WTC11 (cell line): ENCODE measurements around the gene MOB3B. TPM values are rescaled to one million over a fixed set of nuclear protein-coding genes. Genes with fewer than 3 reads are reported as not detected.

Source experiments
- ATAC-seq: fragments of 200-7000 bp; cut with Tn5 transposase; 2 replicates; pipeline ENCODE4 v1.10.0; 2021; ENCODE audit warnings: mild to moderate bottlenecking, moderate library complexity
- CTCF ChIA-PET: fragments of 300-600 bp; sonication (Branson Sonifier 250); formaldehyde crosslinking; loops from one replicate; lab custom pipeline; 2021; ENCODE audit warnings: antibody characterized with exemption; lab: Charles Lee
- POLR2A ChIA-PET: fragments of 350-600 bp; sonication (Branson Sonifier 250); formaldehyde crosslinking; loops from one replicate; lab custom pipeline; 2021; ENCODE audit warnings: antibody characterized with exemption; lab: Charles Lee
- DNase-seq: peaks from one replicate; pipeline ENCODE4 v3.0.0; 2021; ENCODE audit warnings: low spot score
- H3K27ac Mint-ChIP-seq: 2 replicates; pipeline ENCODE4 v1.8.0; 2021; ENCODE audit warnings: mixed read lengths
- H3K27me3 Mint-ChIP-seq: 2 replicates; pipeline ENCODE4 v1.8.0; 2021; ENCODE audit warnings: low read depth, mild to moderate bottlenecking, moderate library complexity, mixed read lengths
- H3K36me3 Mint-ChIP-seq: 2 replicates; pipeline ENCODE4 v1.8.0; 2021; ENCODE audit warnings: mixed read lengths
- H3K4me1 Mint-ChIP-seq: 2 replicates; pipeline ENCODE4 v1.8.0; 2022; ENCODE audit warnings: mixed read lengths
- H3K4me3 Mint-ChIP-seq: 2 replicates; pipeline ENCODE4 v1.8.0; 2021; ENCODE audit warnings: mild to moderate bottlenecking, moderate library complexity, mixed read lengths
- H3K9me3 Mint-ChIP-seq: 2 replicates; pipeline ENCODE4 v1.8.0; 2021; ENCODE audit warnings: mixed read lengths
- CTCF ChIP-seq: fragments of 200-600 bp; IDR thresholded peaks from 2 replicates; pipeline ENCODE4 v1.8.0; 2022; ENCODE audit warnings: antibody characterized with exemption
- GRHL2 ChIP-seq: fragments of 250-450 bp; sonication (Bioruptor Pico); IDR thresholded peaks from 2 replicates; pipeline ENCODE4 v1.8.0; 2022; ENCODE audit warnings: mild to moderate bottlenecking, moderate library complexity; ENCODE audit not compliant: insufficient replicate concordance, severe bottlenecking
- HMGXB4 ChIP-seq: sonication (generic); formaldehyde crosslinking; IDR thresholded peaks from 2 replicates; pipeline ENCODE4 v1.8.1; 2023; ENCODE audit warnings: mild to moderate bottlenecking, moderate library complexity, missing genetic modification reagents
- IRF2 ChIP-seq: sonication (generic); formaldehyde crosslinking; IDR thresholded peaks from 2 replicates; pipeline ENCODE4 v1.8.0; 2022; ENCODE audit warnings: low read depth, missing genetic modification reagents, borderline replicate concordance
- KAT7 ChIP-seq: sonication (generic); formaldehyde crosslinking; IDR thresholded peaks from 2 replicates; pipeline ENCODE4 v1.8.1; 2023; ENCODE audit warnings: missing genetic modification reagents, mild to moderate bottlenecking, borderline replicate concordance
- NFE2L1 ChIP-seq: sonication (generic); formaldehyde crosslinking; IDR thresholded peaks from 2 replicates; pipeline ENCODE4 v1.8.1; 2023; ENCODE audit warnings: missing genetic modification reagents
- NR2C2 ChIP-seq: sonication (generic); formaldehyde crosslinking; IDR thresholded peaks from 2 replicates; pipeline ENCODE4 v1.8.0; 2022; ENCODE audit warnings: mild to moderate bottlenecking, missing genetic modification reagents
- PRDM15 ChIP-seq: sonication (generic); formaldehyde crosslinking; IDR thresholded peaks from 2 replicates; pipeline ENCODE4 v1.8.0; 2022; ENCODE audit warnings: missing genetic modification reagents
- TEAD4 ChIP-seq: sonication (generic); formaldehyde crosslinking; IDR thresholded peaks from 2 replicates; pipeline ENCODE4 v1.8.0; 2022; ENCODE audit warnings: mild to moderate bottlenecking, missing genetic modification reagents
- ZNF121 ChIP-seq: sonication (generic); formaldehyde crosslinking; IDR thresholded peaks from 2 replicates; pipeline ENCODE4 v1.8.0; 2023; ENCODE audit warnings: missing genetic modification reagents
- ZNF263 ChIP-seq: sonication (generic); formaldehyde crosslinking; IDR thresholded peaks from 2 replicates; pipeline ENCODE4 v1.8.1; 2022; ENCODE audit warnings: low read depth, mild to moderate bottlenecking, moderate library complexity, missing genetic modification reagents
- total RNA-seq: library from RNA; stranded (reverse); gene quantifications from 3 replicates; pipeline ENCODE4 v1.2.3, GENCODE V29; 2021
- TF ChIP-seq, protein P1 (sequence below): sonication (generic); formaldehyde crosslinking; IDR thresholded peaks from 2 replicates; pipeline ENCODE4 v1.8.0; 2023; ENCODE audit warnings: missing genetic modification reagents
- TF ChIP-seq, protein P2 (sequence below): sonication (generic); formaldehyde crosslinking; IDR thresholded peaks from 2 replicates; pipeline ENCODE4 v1.8.0; 2022; ENCODE audit warnings: mild to moderate bottlenecking, missing genetic modification reagents
- TF ChIP-seq, protein P3 (sequence below): sonication (generic); formaldehyde crosslinking; IDR thresholded peaks from 2 replicates; pipeline ENCODE4 v1.8.1; 2022; ENCODE audit warnings: missing genetic modification reagents, borderline replicate concordance
- TF ChIP-seq, protein P4 (sequence below): sonication (generic); formaldehyde crosslinking; IDR thresholded peaks from 2 replicates; pipeline ENCODE4 v1.8.0; 2023; ENCODE audit warnings: missing genetic modification reagents, mild to moderate bottlenecking, borderline replicate concordance
- TF ChIP-seq, protein P5 (sequence below): sonication (generic); formaldehyde crosslinking; IDR thresholded peaks from 2 replicates; pipeline ENCODE4 v1.8.1; 2023; ENCODE audit warnings: mild to moderate bottlenecking, missing genetic modification reagents, moderate library complexity
- TF ChIP-seq, protein P6 (sequence below): fragments of 250-450 bp; sonication (Bioruptor Pico); IDR thresholded peaks from 2 replicates; pipeline ENCODE4 v1.9.0; 2021; ENCODE audit warnings: mild to moderate bottlenecking

Gene MOB3B
- total RNA-seq, 1 experiment from 2014 or later: 25.1 TPM

- Mint-ChIP-seq H3K27me3 (no peaks in the 10 kb centered on the region; the same call in 1 of the 2 replicates), H3K9me3 (no peaks in the 10 kb centered on the region), H3K4me1 (peaks cover 50% of the 10 kb centered on the region), H3K4me3 (no peak overlapping the region), H3K36me3 (peaks cover 9% of the 10 kb centered on the region), H3K27ac (peak overlapping the region; percentile 94)
- ATAC-seq (peak; percentile 62), DNase-seq (no peak)
- ChIA-PET CTCF (interaction anchor here (0.6 to 2.5 kb wide), 3 partner anchors 15 to 182 kb away, joined by 3 to 5 read pairs (median 3); no protein-coding TSS in a partner anchor), POLR2A (no interaction called here)
- no peak for TF ChIP-seq KAT7 (CRISPR knock-in tag)
- TF ChIP-seq, protein P1, sequence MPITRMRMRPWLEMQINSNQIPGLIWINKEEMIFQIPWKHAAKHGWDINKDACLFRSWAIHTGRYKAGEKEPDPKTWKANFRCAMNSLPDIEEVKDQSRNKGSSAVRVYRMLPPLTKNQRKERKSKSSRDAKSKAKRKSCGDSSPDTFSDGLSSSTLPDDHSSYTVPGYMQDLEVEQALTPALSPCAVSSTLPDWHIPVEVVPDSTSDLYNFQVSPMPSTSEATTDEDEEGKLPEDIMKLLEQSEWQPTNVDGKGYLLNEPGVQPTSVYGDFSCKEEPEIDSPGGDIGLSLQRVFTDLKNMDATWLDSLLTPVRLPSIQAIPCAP: no peak
- no peak for TF ChIP-seq NR2C2 (CRISPR knock-in tag)
- TF ChIP-seq, protein P2, sequence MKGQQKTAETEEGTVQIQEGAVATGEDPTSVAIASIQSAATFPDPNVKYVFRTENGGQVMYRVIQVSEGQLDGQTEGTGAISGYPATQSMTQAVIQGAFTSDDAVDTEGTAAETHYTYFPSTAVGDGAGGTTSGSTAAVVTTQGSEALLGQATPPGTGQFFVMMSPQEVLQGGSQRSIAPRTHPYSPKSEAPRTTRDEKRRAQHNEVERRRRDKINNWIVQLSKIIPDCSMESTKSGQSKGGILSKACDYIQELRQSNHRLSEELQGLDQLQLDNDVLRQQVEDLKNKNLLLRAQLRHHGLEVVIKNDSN (CRISPR knock-in tag): peak; percentile 69
- TF ChIP-seq ZNF121 (CRISPR knock-in tag): no peak
- TF ChIP-seq, protein P3, sequence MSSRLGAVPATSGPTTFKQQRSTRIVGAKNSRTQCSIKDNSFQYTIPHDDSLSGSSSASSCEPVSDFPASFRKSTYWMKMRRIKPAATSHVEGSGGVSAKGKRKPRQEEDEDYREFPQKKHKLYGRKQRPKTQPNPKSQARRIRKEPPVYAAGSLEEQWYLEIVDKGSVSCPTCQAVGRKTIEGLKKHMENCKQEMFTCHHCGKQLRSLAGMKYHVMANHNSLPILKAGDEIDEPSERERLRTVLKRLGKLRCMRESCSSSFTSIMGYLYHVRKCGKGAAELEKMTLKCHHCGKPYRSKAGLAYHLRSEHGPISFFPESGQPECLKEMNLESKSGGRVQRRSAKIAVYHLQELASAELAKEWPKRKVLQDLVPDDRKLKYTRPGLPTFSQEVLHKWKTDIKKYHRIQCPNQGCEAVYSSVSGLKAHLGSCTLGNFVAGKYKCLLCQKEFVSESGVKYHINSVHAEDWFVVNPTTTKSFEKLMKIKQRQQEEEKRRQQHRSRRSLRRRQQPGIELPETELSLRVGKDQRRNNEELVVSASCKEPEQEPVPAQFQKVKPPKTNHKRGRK: no peak
- no peak for TF ChIP-seq GRHL2 (CRISPR knock-in tag)
- TF ChIP-seq, protein P4, sequence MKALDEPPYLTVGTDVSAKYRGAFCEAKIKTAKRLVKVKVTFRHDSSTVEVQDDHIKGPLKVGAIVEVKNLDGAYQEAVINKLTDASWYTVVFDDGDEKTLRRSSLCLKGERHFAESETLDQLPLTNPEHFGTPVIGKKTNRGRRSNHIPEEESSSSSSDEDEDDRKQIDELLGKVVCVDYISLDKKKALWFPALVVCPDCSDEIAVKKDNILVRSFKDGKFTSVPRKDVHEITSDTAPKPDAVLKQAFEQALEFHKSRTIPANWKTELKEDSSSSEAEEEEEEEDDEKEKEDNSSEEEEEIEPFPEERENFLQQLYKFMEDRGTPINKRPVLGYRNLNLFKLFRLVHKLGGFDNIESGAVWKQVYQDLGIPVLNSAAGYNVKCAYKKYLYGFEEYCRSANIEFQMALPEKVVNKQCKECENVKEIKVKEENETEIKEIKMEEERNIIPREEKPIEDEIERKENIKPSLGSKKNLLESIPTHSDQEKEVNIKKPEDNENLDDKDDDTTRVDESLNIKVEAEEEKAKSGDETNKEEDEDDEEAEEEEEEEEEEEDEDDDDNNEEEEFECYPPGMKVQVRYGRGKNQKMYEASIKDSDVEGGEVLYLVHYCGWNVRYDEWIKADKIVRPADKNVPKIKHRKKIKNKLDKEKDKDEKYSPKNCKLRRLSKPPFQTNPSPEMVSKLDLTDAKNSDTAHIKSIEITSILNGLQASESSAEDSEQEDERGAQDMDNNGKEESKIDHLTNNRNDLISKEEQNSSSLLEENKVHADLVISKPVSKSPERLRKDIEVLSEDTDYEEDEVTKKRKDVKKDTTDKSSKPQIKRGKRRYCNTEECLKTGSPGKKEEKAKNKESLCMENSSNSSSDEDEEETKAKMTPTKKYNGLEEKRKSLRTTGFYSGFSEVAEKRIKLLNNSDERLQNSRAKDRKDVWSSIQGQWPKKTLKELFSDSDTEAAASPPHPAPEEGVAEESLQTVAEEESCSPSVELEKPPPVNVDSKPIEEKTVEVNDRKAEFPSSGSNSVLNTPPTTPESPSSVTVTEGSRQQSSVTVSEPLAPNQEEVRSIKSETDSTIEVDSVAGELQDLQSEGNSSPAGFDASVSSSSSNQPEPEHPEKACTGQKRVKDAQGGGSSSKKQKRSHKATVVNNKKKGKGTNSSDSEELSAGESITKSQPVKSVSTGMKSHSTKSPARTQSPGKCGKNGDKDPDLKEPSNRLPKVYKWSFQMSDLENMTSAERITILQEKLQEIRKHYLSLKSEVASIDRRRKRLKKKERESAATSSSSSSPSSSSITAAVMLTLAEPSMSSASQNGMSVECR (CRISPR knock-in tag): no peak
- TF ChIP-seq, protein P5, sequence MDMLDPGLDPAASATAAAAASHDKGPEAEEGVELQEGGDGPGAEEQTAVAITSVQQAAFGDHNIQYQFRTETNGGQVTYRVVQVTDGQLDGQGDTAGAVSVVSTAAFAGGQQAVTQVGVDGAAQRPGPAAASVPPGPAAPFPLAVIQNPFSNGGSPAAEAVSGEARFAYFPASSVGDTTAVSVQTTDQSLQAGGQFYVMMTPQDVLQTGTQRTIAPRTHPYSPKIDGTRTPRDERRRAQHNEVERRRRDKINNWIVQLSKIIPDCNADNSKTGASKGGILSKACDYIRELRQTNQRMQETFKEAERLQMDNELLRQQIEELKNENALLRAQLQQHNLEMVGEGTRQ (CRISPR knock-in tag): peak; percentile 73
- no peak for TF ChIP-seq IRF2 (CRISPR knock-in tag)
- TF ChIP-seq PRDM15 (CRISPR knock-in tag): no peak
- no peak for TF ChIP-seq NFE2L1 (CRISPR knock-in tag)
- TF ChIP-seq HMGXB4 (CRISPR knock-in tag): no peak
- no peak for TF ChIP-seq TEAD4 (CRISPR knock-in tag)
- TF ChIP-seq, protein P6, sequence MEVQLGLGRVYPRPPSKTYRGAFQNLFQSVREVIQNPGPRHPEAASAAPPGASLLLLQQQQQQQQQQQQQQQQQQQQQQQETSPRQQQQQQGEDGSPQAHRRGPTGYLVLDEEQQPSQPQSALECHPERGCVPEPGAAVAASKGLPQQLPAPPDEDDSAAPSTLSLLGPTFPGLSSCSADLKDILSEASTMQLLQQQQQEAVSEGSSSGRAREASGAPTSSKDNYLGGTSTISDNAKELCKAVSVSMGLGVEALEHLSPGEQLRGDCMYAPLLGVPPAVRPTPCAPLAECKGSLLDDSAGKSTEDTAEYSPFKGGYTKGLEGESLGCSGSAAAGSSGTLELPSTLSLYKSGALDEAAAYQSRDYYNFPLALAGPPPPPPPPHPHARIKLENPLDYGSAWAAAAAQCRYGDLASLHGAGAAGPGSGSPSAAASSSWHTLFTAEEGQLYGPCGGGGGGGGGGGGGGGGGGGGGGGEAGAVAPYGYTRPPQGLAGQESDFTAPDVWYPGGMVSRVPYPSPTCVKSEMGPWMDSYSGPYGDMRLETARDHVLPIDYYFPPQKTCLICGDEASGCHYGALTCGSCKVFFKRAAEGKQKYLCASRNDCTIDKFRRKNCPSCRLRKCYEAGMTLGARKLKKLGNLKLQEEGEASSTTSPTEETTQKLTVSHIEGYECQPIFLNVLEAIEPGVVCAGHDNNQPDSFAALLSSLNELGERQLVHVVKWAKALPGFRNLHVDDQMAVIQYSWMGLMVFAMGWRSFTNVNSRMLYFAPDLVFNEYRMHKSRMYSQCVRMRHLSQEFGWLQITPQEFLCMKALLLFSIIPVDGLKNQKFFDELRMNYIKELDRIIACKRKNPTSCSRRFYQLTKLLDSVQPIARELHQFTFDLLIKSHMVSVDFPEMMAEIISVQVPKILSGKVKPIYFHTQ (CRISPR knock-in tag): no peak
- no peak for TF ChIP-seq CTCF
- TF ChIP-seq ZNF263 (CRISPR knock-in tag): peak; percentile 65; the same call in 1 of the 2 replicates
Measured at GRCh38 chr9:27353474-27354229, 176.0 kb downstream of the MOB3B start.
